H1 (cell line): ENCODE data around the gene PRKG2.

Source experiments
- ATF2 ChIP-seq: IDR thresholded peaks from 2 replicates; pipeline ENCODE4 v1.6.1; 2012; ENCODE audit warnings: low read length, inconsistent platforms
- CTCF ChIP-seq, 3 experiments: IDR thresholded peaks; 1 replicate in 2 of 3; 2 replicates in 1 of 3; pipeline versions ENCODE4 v1.5.1 to v1.6.1; 2011; ENCODE audit warnings: low read length in 3 of 3, mild to moderate bottlenecking in 3 of 3, inconsistent platforms in 2 of 3, low read depth in 1 of 3, moderate library complexity in 1 of 3; ENCODE audit not compliant: insufficient read depth in 1 of 3; ENCODE audit errors: control extremely low read depth in 1 of 3
- EP300 ChIP-seq, 2 experiments: IDR thresholded peaks; 1 replicate in 1 of 2; 2 replicates in 1 of 2; pipeline ENCODE4 v1.6.1; 2011 to 2012; ENCODE audit warnings: low read depth in 2 of 2, low read length in 2 of 2, mild to moderate bottlenecking in 2 of 2, borderline replicate concordance in 1 of 2, inconsistent platforms in 1 of 2, moderate library complexity in 1 of 2
- EZH2 ChIP-seq: fragments of 200-600 bp; sonication (generic); IDR thresholded peaks from 2 replicates; pipeline ENCODE4 v1.7.1; 2012; ENCODE audit warnings: low read depth, mild to moderate bottlenecking, moderate library complexity, low read length, inconsistent platforms; ENCODE audit not compliant: severe bottlenecking
- POLR2A ChIP-seq, 2 experiments: IDR thresholded peaks; 1 replicate in 1 of 2; 2 replicates in 1 of 2; pipeline ENCODE4 v1.6.1; 2011; ENCODE audit warnings: low read depth in 2 of 2, low read length in 2 of 2, mild to moderate bottlenecking in 2 of 2; ENCODE audit errors: control extremely low read depth in 1 of 2
- RBBP5 ChIP-seq: IDR thresholded peaks from 2 replicates; pipeline ENCODE4 v1.7.1; 2012; ENCODE audit warnings: low read depth, mild to moderate bottlenecking, inconsistent platforms, low read length, moderate library complexity, borderline replicate concordance
- SIN3A ChIP-seq, 2 experiments: IDR thresholded peaks in 1 of 2; conservative IDR thresholded peaks in 1 of 2; 2 replicates each; pipeline ENCODE4 v1.6.1; 2011 to 2012; ENCODE audit warnings: low read length in 2 of 2, improper control_type of control experiment in 1 of 2, low read depth in 1 of 2, mild to moderate bottlenecking in 1 of 2
- SP2 ChIP-seq: IDR thresholded peaks from 2 replicates; pipeline ENCODE4 v1.6.1; 2012; ENCODE audit warnings: mild to moderate bottlenecking, low read length, inconsistent platforms
- USF2 ChIP-seq: IDR thresholded peaks from 2 replicates; pipeline ENCODE4 v1.6.1; 2011; ENCODE audit warnings: low read length, improper control_type of control experiment
- ZNF274 ChIP-seq: IDR thresholded peaks from 2 replicates; pipeline ENCODE4 v1.7.0; 2012; ENCODE audit warnings: low read length, borderline replicate concordance; ENCODE audit errors: extremely low read depth

GRCh38 chr4:81245218-81246009 lies 30.4 kb upstream of the PRKG2 start:
- no peak for TF ChIP-seq SP2
- no peak for TF ChIP-seq CTCF (IDR thresholded peaks at IDR 0.05; ENCODE audit: control extremely low read depth in 1 of 3, insufficient read depth in 1 of 3, low read depth in 1 of 3, low read length in 3 of 3)
- no peak for TF ChIP-seq ATF2
- TF ChIP-seq POLR2A (IDR thresholded peaks at IDR 0.05; ENCODE audit: control extremely low read depth in 1 of 2, low read depth in 2 of 2, low read length in 2 of 2), result no peak
- TF ChIP-seq EP300 (IDR thresholded peaks at IDR 0.05; ENCODE audit: borderline replicate concordance in 1 of 2, low read depth in 2 of 2, low read length in 2 of 2), result no peak
- no peak for TF ChIP-seq SIN3A (conservative IDR thresholded peaks at IDR 0.05 in 1 of 2, IDR thresholded peaks at IDR 0.05 in 1 of 2; ENCODE audit: low read depth in 1 of 2, low read length in 2 of 2)
- no peak for TF ChIP-seq USF2
- no peak for TF ChIP-seq EZH2
- TF ChIP-seq ZNF274, result no peak
- no peak for TF ChIP-seq RBBP5
